Sigmoid colon (tissue), 7 donors: ENCODE data around the gene LPIN3. TPM values are rescaled to one million over a fixed set of nuclear protein-coding genes. Genes with fewer than 3 reads are reported as not detected.

Experiments used
- DNase-seq: peaks from one replicate; pipeline ENCODE4 v3.0.0-alpha.2; 2019
- H3K27ac ChIP-seq, 4 donors: fragments of 200-600 bp; sonication (generic); one replicate each; pipeline ENCODE4 v1.5.1; 2016 to 2019; ENCODE audit warnings: mild to moderate bottlenecking in 1 of 4
- H3K27me3 ChIP-seq, 3 donors: fragments of 200-600 bp; sonication (generic); one replicate each; pipeline ENCODE4 v1.5.1; 2019; ENCODE audit warnings: mild to moderate bottlenecking in 1 of 3
- H3K36me3 ChIP-seq, 4 donors: fragments of 200-600 bp; sonication (generic); one replicate each; pipeline ENCODE4 v1.5.1; 2016 to 2019
- H3K4me1 ChIP-seq, 4 donors: fragments of 200-600 bp; sonication (generic); one replicate each; pipeline ENCODE4 v1.5.1; 2017 to 2019
- H3K4me3 ChIP-seq, 4 donors: fragments of 200-600 bp; sonication (generic); one replicate each; pipeline ENCODE4 v1.5.1; 2017 to 2019; ENCODE audit warnings: mild to moderate bottlenecking in 2 of 4, moderate library complexity in 1 of 4
- H3K9me3 ChIP-seq, 4 donors: fragments of 200-600 bp in 3 of 4; sonication (generic) in 3 of 4; one replicate each; pipeline versions ENCODE4 v1.5.1 to v1.6.1; 2013 to 2019
- EP300 ChIP-seq, 4 donors: sonication (generic); formaldehyde crosslinking; IDR thresholded peaks; one replicate each; pipeline ENCODE4 v1.6.1; 2017; ENCODE audit warnings: antibody characterized with exemption in 4 of 4
- POLR2A ChIP-seq, 2 donors: fragments of 450-650 bp; IDR thresholded peaks; one replicate each; pipeline ENCODE4 v1.6.1; 2016; ENCODE audit warnings: antibody characterized with exemption in 2 of 2, mild to moderate bottlenecking in 2 of 2, moderate library complexity in 2 of 2
- POLR2AphosphoS5 ChIP-seq, 4 donors: sonication (generic); formaldehyde crosslinking; IDR thresholded peaks; one replicate each; pipeline ENCODE4 v1.6.1; 2017; ENCODE audit warnings: antibody characterized with exemption in 4 of 4
- WGBS, 2 donors: extraction: QIAGEN DNeasy Blood & Tissue Kit; methylation state at CpG; one replicate each; pipeline ENCODE4 v1.1.7; 2013; 5-methylcytosine and 5-hydroxymethylcytosine counted together
- intact Hi-C: fragments of 100-400 bp; cut with DNase I; formaldehyde crosslinking; loops from one replicate; pipeline ENCODE4 v1.15.1; 2023
- polyA plus RNA-seq, 3 donors: library from polyadenylated mRNA; stranded (reverse); fragments of 200-250 nt; gene quantifications; one replicate each; pipeline ENCODE4 v1.2.3, GENCODE V29; 2013
- total RNA-seq, 4 donors: library from RNA; depleted of rRNA; stranded (reverse); fragments of >200 nt; gene quantifications; one replicate each; pipeline ENCODE4 v1.1.0, GENCODE V29; 2016
- TF ChIP-seq, protein P1 (sequence below), 4 experiments: fragments of 450-650 bp in 3 of 4; fragments of 200-600 bp in 1 of 4; IDR thresholded peaks; one replicate each; pipeline ENCODE4 v1.5.1; 2016 to 2019; ENCODE audit warnings: antibody characterized with exemption in 4 of 4, mild to moderate bottlenecking in 3 of 4, moderate library complexity in 2 of 4
- donor health status: healthy with polysubstance abuse.
- donor health status: Bipolar disorder and iron deficiency.
- donor health status: healthy.

Gene LPIN3
- total and polyA plus RNA-seq, 7 donors = 6.7 to 50.9 (median 12.3) TPM

DNA sequence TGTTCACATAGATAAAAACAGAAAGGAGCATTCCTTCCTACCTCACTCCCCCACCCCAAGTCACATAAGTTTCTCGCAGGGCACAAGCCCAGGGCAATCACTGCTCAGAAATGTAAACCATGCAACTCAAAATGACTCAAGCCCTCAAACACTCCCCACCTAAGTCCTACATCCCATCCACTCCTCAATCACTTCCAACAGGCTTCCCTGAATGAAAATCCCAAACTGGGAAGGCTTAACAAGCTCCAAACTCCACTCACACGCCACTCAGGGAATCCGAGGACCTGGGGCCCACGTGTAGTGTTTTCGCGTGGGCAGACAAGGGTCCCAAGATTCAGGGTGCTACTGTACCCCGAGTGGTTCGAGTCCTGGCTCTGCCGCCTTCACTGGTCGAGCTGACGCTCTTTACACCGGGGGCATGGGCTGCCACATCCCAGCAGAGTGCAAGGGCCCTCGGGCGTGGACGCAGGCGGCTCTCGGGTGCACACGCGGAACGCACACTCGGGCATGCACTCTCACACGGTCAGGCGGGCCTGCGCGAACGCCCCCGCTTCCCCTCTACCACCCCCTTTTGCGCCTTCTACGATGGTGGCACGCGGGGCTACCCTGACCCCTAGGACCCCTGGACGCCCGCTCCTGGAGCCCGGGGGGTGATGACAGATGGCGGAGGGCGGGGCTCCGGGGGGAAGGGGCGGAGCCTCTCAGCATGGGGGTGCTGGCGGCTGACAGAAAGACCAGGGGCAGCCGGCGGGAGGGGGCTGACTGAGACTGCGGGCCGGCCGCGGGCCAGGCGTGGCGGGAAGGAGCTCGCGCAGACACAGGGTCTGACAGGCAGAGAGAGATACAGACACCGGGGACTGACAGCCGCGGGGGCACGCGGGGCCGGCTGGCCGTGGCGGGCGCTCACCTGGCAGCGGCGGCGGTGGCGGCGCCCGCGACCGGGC, 23.7 kb upstream of the LPIN3 start:
- DNase-seq = peak; percentile 89
- H3K27ac ChIP-seq = peak overlapping the region; percentile 87 to 95 (median 92)
- WGBS, 2 donors = 2 to 3% methylated on average over 66 of the region's 66 CpGs
- H3K4me1 ChIP-seq = peaks cover 0 to 35% (median 23%) of the 10 kb centered on the region in 4 donors
- H3K4me3 ChIP-seq = peak overlapping the region; percentile 58 to 91 (median 72)
- intact Hi-C loops = loop anchor here (1.0 to 5.0 kb wide), 3 partner anchors 69 to 180 kb away; partner anchors contain the start of gene PLCG1
- no peaks in the 10 kb centered on the region for H3K36me3 ChIP-seq
- no peaks in the 10 kb centered on the region for H3K27me3 ChIP-seq
- no peaks in the 10 kb centered on the region for H3K9me3 ChIP-seq
- TF ChIP-seq POLR2AphosphoS5 (IDR thresholded peaks at IDR 0.05) = peak in 2 of 4 donors; percentile 19 to 47
- no peak for TF ChIP-seq EP300 (IDR thresholded peaks at IDR 0.05)

DNA sequence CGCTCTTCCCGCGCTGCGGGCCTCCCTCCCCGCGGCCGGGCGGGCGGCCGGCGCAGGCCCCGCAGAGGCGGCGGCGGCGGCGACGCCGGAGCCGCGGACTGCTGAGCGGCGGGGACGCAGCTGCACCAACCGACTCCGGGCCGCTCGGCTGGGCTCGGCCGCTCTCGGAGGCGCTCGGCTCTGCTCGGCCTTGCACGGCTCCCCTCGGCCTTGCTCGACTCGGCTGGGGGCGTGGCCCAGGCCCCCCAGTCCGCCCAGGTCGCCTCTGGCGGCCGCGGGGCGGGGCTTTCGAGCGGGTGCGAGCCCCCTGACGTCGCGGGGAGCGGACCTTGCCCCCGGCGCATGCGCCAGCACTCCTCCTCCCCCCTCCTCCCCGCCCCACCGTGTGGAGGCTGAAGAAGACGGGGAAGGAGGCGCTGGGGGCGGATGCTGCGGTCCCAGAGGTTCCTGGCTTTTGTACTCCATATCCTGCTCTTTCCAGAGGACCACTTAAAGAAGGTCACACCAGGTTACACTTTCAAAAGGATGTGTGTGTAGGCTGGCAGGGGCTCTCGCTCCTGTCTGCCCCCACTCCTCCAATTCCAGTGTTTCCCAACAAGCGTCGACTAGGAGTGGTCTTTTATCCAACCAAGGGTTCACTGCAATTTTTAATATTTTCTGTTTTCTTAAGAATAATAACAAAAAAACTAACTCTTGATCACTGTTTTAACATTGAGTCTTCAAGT, 22.9 kb upstream of the LPIN3 start, which contains the start of gene ZHX3:
ZHX3 (minus strand) TSS at position 186 of the 725 bp plus-strand sequence. CDS start 112,815 bp downstream, outside the sequence.
- WGBS, 2 donors = 1% methylated on average over 64 of the region's 64 CpGs
- H3K4me3 ChIP-seq = peak within 1 kb of the TSS; percentile 58 to 91 (median 72)
- H3K27me3 ChIP-seq = no peaks in the 10 kb centered on the region
- peak; percentile 69 to 90 (median 82) for TF ChIP-seq POLR2AphosphoS5 (IDR thresholded peaks at IDR 0.05)
- no peak for TF ChIP-seq EP300 (IDR thresholded peaks at IDR 0.05)
- H3K27ac ChIP-seq = peak within 1 kb of the TSS; percentile 87 to 95 (median 92)
- peak; percentile 99 for DNase-seq
- intact Hi-C loops = loop anchor here (1.0 to 5.0 kb wide), 3 partner anchors 69 to 180 kb away; partner anchors contain the start of gene PLCG1
- H3K4me1 ChIP-seq = peaks cover 0 to 35% (median 23%) of the 10 kb centered on the region in 4 donors
- H3K9me3 ChIP-seq = no peaks in the 10 kb centered on the region
- H3K36me3 ChIP-seq = no peaks in the 10 kb centered on the region

DNA sequence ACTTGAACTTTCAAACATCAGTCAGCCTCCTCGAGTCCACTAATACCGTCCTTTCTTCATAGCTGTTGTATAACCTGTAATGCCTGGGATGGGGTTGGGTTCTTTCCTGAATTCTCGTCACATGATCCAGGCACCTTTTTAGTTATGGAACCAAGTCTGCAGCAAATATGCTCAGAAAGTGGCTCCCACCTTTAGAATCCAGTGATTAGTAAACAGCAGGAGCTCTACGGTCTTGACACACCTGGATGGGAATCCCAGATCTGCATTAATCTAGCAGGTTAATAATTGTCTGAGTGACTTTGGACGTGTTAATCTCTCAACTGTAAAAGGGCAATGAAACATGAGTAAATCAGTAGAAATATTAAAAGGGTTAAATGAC, 22.4 kb upstream of the LPIN3 start:
- no peak for DNase-seq
- H3K27me3 ChIP-seq = no peaks in the 10 kb centered on the region
- no peaks in the 10 kb centered on the region for H3K9me3 ChIP-seq
- H3K4me3 ChIP-seq = peak overlapping the region; percentile 13 to 91 (median 62)
- peaks cover 0 to 35% (median 23%) of the 10 kb centered on the region in 4 donors for H3K4me1 ChIP-seq
- no peak for TF ChIP-seq POLR2AphosphoS5 (IDR thresholded peaks at IDR 0.05)
- no peak for TF ChIP-seq EP300 (IDR thresholded peaks at IDR 0.05)
- TF ChIP-seq POLR2A (IDR thresholded peaks at IDR 0.05) = no peak
- TF ChIP-seq, protein P1, sequence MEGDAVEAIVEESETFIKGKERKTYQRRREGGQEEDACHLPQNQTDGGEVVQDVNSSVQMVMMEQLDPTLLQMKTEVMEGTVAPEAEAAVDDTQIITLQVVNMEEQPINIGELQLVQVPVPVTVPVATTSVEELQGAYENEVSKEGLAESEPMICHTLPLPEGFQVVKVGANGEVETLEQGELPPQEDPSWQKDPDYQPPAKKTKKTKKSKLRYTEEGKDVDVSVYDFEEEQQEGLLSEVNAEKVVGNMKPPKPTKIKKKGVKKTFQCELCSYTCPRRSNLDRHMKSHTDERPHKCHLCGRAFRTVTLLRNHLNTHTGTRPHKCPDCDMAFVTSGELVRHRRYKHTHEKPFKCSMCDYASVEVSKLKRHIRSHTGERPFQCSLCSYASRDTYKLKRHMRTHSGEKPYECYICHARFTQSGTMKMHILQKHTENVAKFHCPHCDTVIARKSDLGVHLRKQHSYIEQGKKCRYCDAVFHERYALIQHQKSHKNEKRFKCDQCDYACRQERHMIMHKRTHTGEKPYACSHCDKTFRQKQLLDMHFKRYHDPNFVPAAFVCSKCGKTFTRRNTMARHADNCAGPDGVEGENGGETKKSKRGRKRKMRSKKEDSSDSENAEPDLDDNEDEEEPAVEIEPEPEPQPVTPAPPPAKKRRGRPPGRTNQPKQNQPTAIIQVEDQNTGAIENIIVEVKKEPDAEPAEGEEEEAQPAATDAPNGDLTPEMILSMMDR (IDR thresholded peaks at IDR 0.05) = no peak
- intact Hi-C loops = loop anchor here (5.0 kb wide), 2 partner anchors 86 to 181 kb away; partner anchors contain the start of gene PLCG1
- H3K36me3 ChIP-seq = no peaks in the 10 kb centered on the region
- H3K27ac ChIP-seq = peak overlapping the region; percentile 87 to 95 (median 92)
- 12 to 52% methylated on average over 5 of the region's 5 CpGs for WGBS, 2 donors

DNA sequence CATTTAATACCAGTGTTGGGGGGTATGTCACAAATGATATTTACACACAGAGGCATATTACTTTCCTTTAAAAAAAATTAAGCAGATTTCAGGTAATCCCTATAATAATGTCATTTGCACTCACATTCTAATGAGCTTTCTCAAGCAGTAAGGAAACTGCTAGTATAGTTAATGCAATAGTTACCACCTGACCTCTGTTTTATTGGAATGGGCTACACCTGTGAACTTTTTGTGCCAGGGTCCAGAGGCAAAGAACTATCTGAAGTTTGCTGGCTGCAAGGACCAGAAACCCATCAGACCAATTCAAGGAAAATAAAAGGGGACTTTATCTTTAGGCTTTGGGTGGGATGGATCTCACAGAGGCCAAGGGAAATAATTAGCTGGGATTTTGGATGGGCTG, 20.2 kb upstream of the LPIN3 start:
- no peak for DNase-seq
- H3K27ac ChIP-seq = no peak overlapping the region
- TF ChIP-seq, protein P1 (IDR thresholded peaks at IDR 0.05) = no peak
- TF ChIP-seq POLR2A (IDR thresholded peaks at IDR 0.05) = no peak
- no peak for TF ChIP-seq POLR2AphosphoS5 (IDR thresholded peaks at IDR 0.05)
- no peak for TF ChIP-seq EP300 (IDR thresholded peaks at IDR 0.05)
- H3K9me3 ChIP-seq = no peaks in the 10 kb centered on the region
- H3K4me3 ChIP-seq = no peak overlapping the region
- H3K27me3 ChIP-seq = no peaks in the 10 kb centered on the region
- intact Hi-C loops = no loop called here
- no peaks in the 10 kb centered on the region for H3K36me3 ChIP-seq
- H3K4me1 ChIP-seq = peaks cover 0 to 19% (median 9%) of the 10 kb centered on the region in 4 donors

DNA sequence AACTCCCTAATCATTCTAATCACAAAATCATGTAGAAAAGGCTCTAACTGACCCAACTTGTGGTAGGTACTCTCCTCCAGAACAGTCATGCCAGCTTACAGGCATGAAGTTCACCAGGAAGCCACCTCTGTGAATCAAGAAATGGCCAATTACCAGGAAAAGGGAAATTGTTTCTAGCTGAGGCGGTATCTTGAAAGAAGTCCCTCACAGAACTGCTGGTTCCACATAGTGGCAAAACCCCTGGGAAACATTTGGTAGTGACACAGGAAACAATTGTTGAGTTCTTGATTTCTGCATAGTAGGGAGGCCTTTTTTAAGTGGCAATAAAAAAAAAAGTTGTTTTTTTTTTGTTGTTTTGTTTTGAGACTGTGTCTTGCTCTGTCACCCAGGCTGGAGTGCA, 19.6 kb upstream of the LPIN3 start:
- no peaks in the 10 kb centered on the region for H3K9me3 ChIP-seq
- no peak overlapping the region for H3K4me3 ChIP-seq
- 74 to 88% methylated on average over 1 of the region's 1 CpG for WGBS, 2 donors
- intact Hi-C loops = no loop called here
- no peak for DNase-seq
- H3K4me1 ChIP-seq = peaks cover 0 to 14% (median 4%) of the 10 kb centered on the region in 4 donors
- no peak for TF ChIP-seq EP300 (IDR thresholded peaks at IDR 0.05)
- TF ChIP-seq POLR2AphosphoS5 (IDR thresholded peaks at IDR 0.05) = no peak
- TF ChIP-seq, protein P1 (IDR thresholded peaks at IDR 0.05) = no peak
- TF ChIP-seq POLR2A (IDR thresholded peaks at IDR 0.05) = no peak
- H3K36me3 ChIP-seq = no peaks in the 10 kb centered on the region
- H3K27ac ChIP-seq = no peak overlapping the region
- H3K27me3 ChIP-seq = no peaks in the 10 kb centered on the region
